HFFc6 (cell line): Measurements from ENCODE around the gene METTL13. TPM values are rescaled to one million over a fixed set of nuclear protein-coding genes. Genes with fewer than 3 reads are reported as not detected.

Source experiments
- DNase-seq: peaks from one replicate; pipeline ENCODE4 v3.0.0-alpha.2; 2018
- H3K27ac Mint-ChIP-seq: 2 replicates; pipeline ENCODE4 v1.8.0; 2020; ENCODE audit warnings: mild to moderate bottlenecking, mixed read lengths
- H3K27me3 Mint-ChIP-seq: 2 replicates; pipeline ENCODE4 v1.8.0; 2021; ENCODE audit warnings: mild to moderate bottlenecking, moderate library complexity, mixed read lengths; ENCODE audit not compliant: insufficient read depth
- H3K36me3 Mint-ChIP-seq: 2 replicates; pipeline ENCODE4 v1.8.0; 2021; ENCODE audit warnings: low read depth, mixed read lengths
- H3K4me1 Mint-ChIP-seq: 2 replicates; pipeline ENCODE4 v1.8.0; 2020; ENCODE audit warnings: low read depth, mixed read lengths
- H3K4me3 Mint-ChIP-seq: 2 replicates; pipeline ENCODE4 v1.8.0; 2020; ENCODE audit warnings: mild to moderate bottlenecking, moderate library complexity, mixed read lengths
- H3K9me3 Mint-ChIP-seq: 2 replicates; pipeline ENCODE4 v1.8.0; 2020; ENCODE audit warnings: mild to moderate bottlenecking, mixed read lengths
- CTCF ChIP-seq: fragments of 200-600 bp; sonication (generic); IDR thresholded peaks from 2 replicates; pipeline ENCODE4 v1.5.0; 2021; ENCODE audit warnings: antibody characterized with exemption, mild to moderate bottlenecking
- total RNA-seq, 6 experiments: library from RNA; stranded (reverse); fragmentation: NEBNext Ultra II Directional; extraction: Animal tissue kit (Norgen Biotek cat#: 25700); gene quantifications; 2 replicates in 1 of 6; 3 replicates in 5 of 6; pipeline ENCODE4 v1.2.3, GENCODE V29; 2021

The METTL13 gene
- total RNA-seq, 6 experiments from 2014 or later, result 23.4 to 31.5 (median 25.4) TPM

- no peak for DNase-seq
- Mint-ChIP-seq H3K27ac (peak overlapping the region; percentile 100), H3K36me3 (peaks cover 7% of the 10 kb centered on the region), H3K9me3 (no peaks in the 10 kb centered on the region), H3K4me3 (peak overlapping the region; percentile 94), H3K4me1 (peaks cover 62% of the 10 kb centered on the region), H3K27me3 (no peaks in the 10 kb centered on the region; the same call in 1 of the 2 replicates)
- TF ChIP-seq CTCF, result peak; percentile 45
Observed at GRCh38 chr1:171740987-171741871, 40.2 kb upstream of the METTL13 start.

GRCh38 chr1:171741872-171742576 is 39.4 kb upstream of the METTL13 start, which contains the start of gene VAMP4:
Gene VAMP4 (minus strand): TSS chr1:171742065. CDS start chr1:171738414, 3,651 bp downstream.
- DNase-seq, result peak; percentile 74
- no peak for TF ChIP-seq CTCF
- Mint-ChIP-seq H3K9me3 (no peaks in the 10 kb centered on the region), H3K27me3 (no peaks in the 10 kb centered on the region; the same call in 1 of the 2 replicates), H3K4me3 (peak within 1 kb of the TSS; percentile 94), H3K27ac (peak within 1 kb of the TSS; percentile 100), H3K36me3 (peaks cover 2% of the 10 kb centered on the region), H3K4me1 (peaks cover 59% of the 10 kb centered on the region)

GRCh38 chr1:171742577-171742922 is 38.9 kb upstream of the METTL13 start:
- Mint-ChIP-seq H3K4me3 (peak overlapping the region; percentile 94), H3K36me3 (no peaks in the 10 kb centered on the region; the same call in 1 of the 2 replicates), H3K27ac (peak overlapping the region; percentile 100), H3K27me3 (no peaks in the 10 kb centered on the region; the same call in 1 of the 2 replicates), H3K9me3 (no peaks in the 10 kb centered on the region), H3K4me1 (peaks cover 57% of the 10 kb centered on the region)
- peak; percentile 41 for DNase-seq
- no peak for TF ChIP-seq CTCF

GRCh38 chr1:171743081-171743870 is 38.2 kb upstream of the METTL13 start:
- H3K9me3 Mint-ChIP-seq, result no peaks in the 10 kb centered on the region
- H3K4me3 Mint-ChIP-seq, result peak overlapping the region; percentile 94
- H3K36me3 Mint-ChIP-seq, result no peaks in the 10 kb centered on the region; the same call in 1 of the 2 replicates
- H3K27ac Mint-ChIP-seq, result peak overlapping the region; percentile 100
- peaks cover 54% of the 10 kb centered on the region for H3K4me1 Mint-ChIP-seq
- no peaks in the 10 kb centered on the region; the same call in 1 of the 2 replicates for H3K27me3 Mint-ChIP-seq
- peak; percentile 90 for DNase-seq
- TF ChIP-seq CTCF, result peak; percentile 11; the same call in 1 of the 2 replicates

GRCh38 chr1:171744986-171745385 is 36.5 kb upstream of the METTL13 start:
- no peak for DNase-seq
- Mint-ChIP-seq H3K27ac (no peak overlapping the region), H3K36me3 (no peaks in the 10 kb centered on the region), H3K4me1 (peaks cover 37% of the 10 kb centered on the region), H3K9me3 (no peaks in the 10 kb centered on the region), H3K27me3 (no peaks in the 10 kb centered on the region; the same call in 1 of the 2 replicates), H3K4me3 (no peak overlapping the region)
- no peak for TF ChIP-seq CTCF
